ENCODE measurements around the gene CIDEB.

Gene CIDEB

GRCh38 chr14:24353559-24354481, 46.0 kb upstream of the CIDEB start:
- H3K79me1 ChIP-seq (replicated peaks; ENCODE audit: low read length, poor library complexity, severe bottlenecking): no peaks in the 10 kb centered on the region
- H3K27ac ChIP-seq (ENCODE audit: low read length, poor library complexity, severe bottlenecking): no peak overlapping the region
- H3K18ac ChIP-seq (ENCODE audit: low read depth in 1 of 2, low read length in 2 of 2): peak overlapping the region; percentile 38 to 73
- no peak overlapping the region for H2BK5ac ChIP-seq (ENCODE audit: low read depth, low read length, poor library complexity, severe bottlenecking)
- no peak overlapping the region for H4K8ac ChIP-seq (ENCODE audit: low read length)
- H2BK15ac ChIP-seq (ENCODE audit: low read depth, poor library complexity, severe bottlenecking): no peak overlapping the region
- H3K4me2 ChIP-seq (ENCODE audit: low read length, poor library complexity, severe bottlenecking): no peak overlapping the region
- H2BK120ac ChIP-seq (ENCODE audit: low read depth, low read length): no peak overlapping the region
- H3K9ac ChIP-seq (ENCODE audit: low read length): peak overlapping the region; percentile 25
- no peak overlapping the region for H3K14ac ChIP-seq (ENCODE audit: low read length in 2 of 2)
- no peak overlapping the region for H2AFZ ChIP-seq (ENCODE audit: low read depth, low read length)
- no peaks in the 10 kb centered on the region for H3K36me3 ChIP-seq (ENCODE audit: control insufficient read depth in 1 of 2, insufficient read depth in 2 of 2, low read depth in 1 of 2, low read length in 2 of 2)
- WGBS: 96% methylated on average over 3 of the region's 5 CpGs
- H2BK12ac ChIP-seq (ENCODE audit: low read length in 2 of 2): peak overlapping the region; percentile 20 to 72
- H4K91ac ChIP-seq (ENCODE audit: low read length): no peak overlapping the region
- peak overlapping the region in 1 of 2 experiments; percentile 30 for H3K4ac ChIP-seq (ENCODE audit: low read depth in 1 of 2, low read length in 2 of 2)
- no peak overlapping the region for H3K23ac ChIP-seq (ENCODE audit: low read length in 2 of 2)
- H3K4me3 ChIP-seq (ENCODE audit: insufficient read depth in 1 of 2, low read depth in 1 of 2, low read length in 2 of 2): no peak overlapping the region
- H2AK5ac ChIP-seq (ENCODE audit: low read length, severe bottlenecking): no peak overlapping the region
- no peaks in the 10 kb centered on the region for H3K9me3 ChIP-seq (ENCODE audit: control insufficient read depth, low read length)
- DNase-seq: peak; percentile 87
- H3K27me3 ChIP-seq (ENCODE audit: control insufficient read depth in 1 of 2, insufficient read depth in 1 of 2, low read length in 2 of 2): peaks cover 0 to 42% of the 10 kb centered on the region in 2 experiments
- H3K4me1 ChIP-seq (ENCODE audit: control insufficient read depth, insufficient read depth, low read depth, low read length): no peaks in the 10 kb centered on the region

DNA sequence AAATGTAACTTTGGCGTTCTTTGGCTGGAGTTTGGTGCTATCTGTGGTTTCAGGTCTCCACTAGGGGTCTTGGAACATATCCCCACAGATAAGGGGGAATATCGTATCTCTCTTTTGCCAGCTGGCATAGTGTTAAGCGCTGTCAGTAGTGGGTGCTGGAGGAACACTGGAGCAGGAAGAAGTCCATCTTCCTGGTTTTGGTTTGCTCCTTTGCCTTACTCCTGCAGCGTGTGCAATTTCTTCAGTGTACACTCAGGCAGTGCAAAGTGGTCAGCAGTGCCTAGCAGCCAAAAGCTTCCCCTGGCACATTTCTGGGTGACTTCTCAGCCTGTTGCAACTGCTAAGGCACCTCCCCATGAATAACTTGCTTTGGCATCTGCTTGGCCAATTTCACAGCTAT, 43.7 kb upstream of the CIDEB start:
- no peak overlapping the region for H2BK15ac ChIP-seq (ENCODE audit: low read depth, poor library complexity, severe bottlenecking)

DNA sequence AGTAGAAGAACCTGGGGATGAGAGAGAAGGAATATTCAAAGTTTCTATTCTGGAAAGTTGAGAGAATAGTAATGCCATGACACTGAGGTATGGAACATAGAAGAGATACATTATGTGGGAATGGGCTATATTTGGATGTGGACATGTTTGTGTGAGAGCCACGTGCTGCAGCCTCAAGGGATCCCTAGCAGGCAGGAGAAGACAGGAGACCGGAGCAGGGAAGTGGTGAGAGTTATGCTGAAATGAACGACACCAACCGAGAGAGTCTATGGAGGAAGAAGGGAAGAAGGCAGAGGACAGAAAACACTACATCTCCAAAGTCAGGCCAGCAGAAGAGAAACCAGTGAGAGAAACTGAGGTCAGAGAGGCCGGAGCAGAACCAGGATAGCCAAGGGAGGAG, 42.0 kb upstream of the CIDEB start:
- no peak overlapping the region for H4K91ac ChIP-seq (ENCODE audit: low read length)
- no peak overlapping the region for H2BK15ac ChIP-seq (ENCODE audit: low read depth, poor library complexity, severe bottlenecking)
- H3K4me2 ChIP-seq (ENCODE audit: low read length, poor library complexity, severe bottlenecking): no peak overlapping the region
- H3K4me3 ChIP-seq (ENCODE audit: insufficient read depth in 1 of 2, low read depth in 1 of 2, low read length in 2 of 2): no peak overlapping the region
- no peak overlapping the region for H2BK5ac ChIP-seq (ENCODE audit: low read depth, low read length, poor library complexity, severe bottlenecking)
- no peak overlapping the region for H3K23ac ChIP-seq (ENCODE audit: low read length in 2 of 2)
- peaks cover 0 to 61% of the 10 kb centered on the region in 2 experiments for H3K27me3 ChIP-seq (ENCODE audit: control insufficient read depth in 1 of 2, insufficient read depth in 1 of 2, low read length in 2 of 2)
- DNase-seq: no peak
- H3K4ac ChIP-seq (ENCODE audit: low read depth in 1 of 2, low read length in 2 of 2): no peak overlapping the region
- H3K4me1 ChIP-seq (ENCODE audit: control insufficient read depth, insufficient read depth, low read depth, low read length): no peaks in the 10 kb centered on the region
- H3K27ac ChIP-seq (ENCODE audit: low read length, poor library complexity, severe bottlenecking): no peak overlapping the region
- no peak overlapping the region for H3K9ac ChIP-seq (ENCODE audit: low read length)
- no peak overlapping the region for H3K18ac ChIP-seq (ENCODE audit: low read depth in 1 of 2, low read length in 2 of 2)
- no peak overlapping the region for H2BK120ac ChIP-seq (ENCODE audit: low read depth, low read length)
- H3K9me3 ChIP-seq (ENCODE audit: control insufficient read depth, low read length): no peaks in the 10 kb centered on the region
- no peaks in the 10 kb centered on the region for H3K36me3 ChIP-seq (ENCODE audit: control insufficient read depth in 1 of 2, insufficient read depth in 2 of 2, low read depth in 1 of 2, low read length in 2 of 2)
- WGBS: 63% methylated on average over 5 of the region's 5 CpGs
- H2AK5ac ChIP-seq (ENCODE audit: low read length, severe bottlenecking): no peak overlapping the region
- H3K14ac ChIP-seq (ENCODE audit: low read length in 2 of 2): no peak overlapping the region
- H4K8ac ChIP-seq (ENCODE audit: low read length): no peak overlapping the region
- no peaks in the 10 kb centered on the region for H3K79me1 ChIP-seq (replicated peaks; ENCODE audit: low read length, poor library complexity, severe bottlenecking)
- H2AFZ ChIP-seq (ENCODE audit: low read depth, low read length): no peak overlapping the region
- no peak overlapping the region for H2BK12ac ChIP-seq (ENCODE audit: low read length in 2 of 2)

More for the DNA sequence above, 43.7 kb upstream of the CIDEB start:
- Histone ChIP-seq H2BK5ac (ENCODE audit: low read depth, low read length, poor library complexity, severe bottlenecking) (no peak overlapping the region), H4K8ac (ENCODE audit: low read length) (peak overlapping the region; percentile 67), H3K4me2 (ENCODE audit: low read length, poor library complexity, severe bottlenecking) (no peak overlapping the region), H3K4me3 (ENCODE audit: insufficient read depth in 1 of 2, low read depth in 1 of 2, low read length in 2 of 2) (no peak overlapping the region), H3K9me3 (ENCODE audit: control insufficient read depth, low read length) (no peaks in the 10 kb centered on the region), H2BK12ac (ENCODE audit: low read length in 2 of 2) (no peak overlapping the region), H3K9ac (ENCODE audit: low read length) (peak overlapping the region; percentile 19), H3K4ac (ENCODE audit: low read depth in 1 of 2, low read length in 2 of 2) (no peak overlapping the region), H3K23ac (ENCODE audit: low read length in 2 of 2) (no peak overlapping the region), H3K27me3 (ENCODE audit: control insufficient read depth in 1 of 2, insufficient read depth in 1 of 2, low read length in 2 of 2) (peaks cover 0 to 52% of the 10 kb centered on the region in 2 experiments), H3K27ac (ENCODE audit: low read length, poor library complexity, severe bottlenecking) (no peak overlapping the region), H3K14ac (ENCODE audit: low read length in 2 of 2) (no peak overlapping the region), H2BK120ac (ENCODE audit: low read depth, low read length) (no peak overlapping the region), H3K36me3 (ENCODE audit: control insufficient read depth in 1 of 2, insufficient read depth in 2 of 2, low read depth in 1 of 2, low read length in 2 of 2) (no peaks in the 10 kb centered on the region), H3K18ac (ENCODE audit: low read depth in 1 of 2, low read length in 2 of 2) (no peak overlapping the region), H3K4me1 (ENCODE audit: control insufficient read depth, insufficient read depth, low read depth, low read length) (no peaks in the 10 kb centered on the region), H4K91ac (ENCODE audit: low read length) (no peak overlapping the region), H3K79me1 (replicated peaks; ENCODE audit: low read length, poor library complexity, severe bottlenecking) (no peaks in the 10 kb centered on the region), H2AK5ac (ENCODE audit: low read length, severe bottlenecking) (no peak overlapping the region), H2AFZ (ENCODE audit: low read depth, low read length) (no peak overlapping the region)
- DNase-seq: peak; percentile 56
- 44% methylated on average over 4 of the region's 4 CpGs for WGBS

DNA sequence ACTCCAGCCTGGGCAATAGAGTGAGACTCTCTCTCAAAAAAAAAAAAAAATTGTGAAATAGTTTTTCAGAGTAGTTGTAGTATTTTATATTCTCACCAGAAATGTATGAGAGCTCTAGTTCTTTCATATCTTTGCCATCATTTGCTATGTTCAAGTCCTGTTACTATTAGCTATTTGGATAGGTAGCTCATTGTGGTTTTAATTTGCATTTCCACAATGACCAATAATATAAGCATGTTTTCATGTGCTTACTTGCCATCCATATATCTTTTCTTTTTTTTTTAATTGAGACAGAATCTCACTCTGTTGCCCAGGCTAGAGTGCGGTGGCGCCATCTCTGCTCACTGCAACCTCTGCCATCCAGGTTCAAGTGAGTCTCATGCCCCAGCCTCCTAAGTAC, 40.4 kb upstream of the CIDEB start:
- no peak overlapping the region for H3K14ac ChIP-seq (ENCODE audit: low read length in 2 of 2)
- no peak for DNase-seq
- no peak overlapping the region for H4K91ac ChIP-seq (ENCODE audit: low read length)
- no peak overlapping the region for H3K27ac ChIP-seq (ENCODE audit: low read length, poor library complexity, severe bottlenecking)
- H2AK5ac ChIP-seq (ENCODE audit: low read length, severe bottlenecking): no peak overlapping the region
- no peaks in the 10 kb centered on the region for H3K9me3 ChIP-seq (ENCODE audit: control insufficient read depth, low read length)
- H2AFZ ChIP-seq (ENCODE audit: low read depth, low read length): no peak overlapping the region
- H3K27me3 ChIP-seq (ENCODE audit: control insufficient read depth in 1 of 2, insufficient read depth in 1 of 2, low read length in 2 of 2): peaks cover 0 to 60% of the 10 kb centered on the region in 2 experiments
- no peak overlapping the region for H3K9ac ChIP-seq (ENCODE audit: low read length)
- no peak overlapping the region for H3K4me3 ChIP-seq (ENCODE audit: insufficient read depth in 1 of 2, low read depth in 1 of 2, low read length in 2 of 2)
- H3K4me2 ChIP-seq (ENCODE audit: low read length, poor library complexity, severe bottlenecking): no peak overlapping the region
- H3K4ac ChIP-seq (ENCODE audit: low read depth in 1 of 2, low read length in 2 of 2): no peak overlapping the region
- 100% methylated on average over 2 of the region's 2 CpGs for WGBS
- H2BK12ac ChIP-seq (ENCODE audit: low read length in 2 of 2): no peak overlapping the region
- H3K36me3 ChIP-seq (ENCODE audit: control insufficient read depth in 1 of 2, insufficient read depth in 2 of 2, low read depth in 1 of 2, low read length in 2 of 2): no peaks in the 10 kb centered on the region
- no peaks in the 10 kb centered on the region for H3K4me1 ChIP-seq (ENCODE audit: control insufficient read depth, insufficient read depth, low read depth, low read length)
- no peak overlapping the region for H3K18ac ChIP-seq (ENCODE audit: low read depth in 1 of 2, low read length in 2 of 2)
- no peaks in the 10 kb centered on the region for H3K79me1 ChIP-seq (replicated peaks; ENCODE audit: low read length, poor library complexity, severe bottlenecking)
- no peak overlapping the region for H2BK120ac ChIP-seq (ENCODE audit: low read depth, low read length)
- H2BK15ac ChIP-seq (ENCODE audit: low read depth, poor library complexity, severe bottlenecking): no peak overlapping the region
- H4K8ac ChIP-seq (ENCODE audit: low read length): no peak overlapping the region
- H3K23ac ChIP-seq (ENCODE audit: low read length in 2 of 2): no peak overlapping the region
- no peak overlapping the region for H2BK5ac ChIP-seq (ENCODE audit: low read depth, low read length, poor library complexity, severe bottlenecking)
